Smooth muscle cell (in vitro differentiated cells): ENCODE results near the gene EPHA8. TPM values are rescaled to one million over a fixed set of nuclear protein-coding genes. Genes with fewer than 3 reads are reported as not detected.

Experiments
- DNase-seq: peaks from one replicate; lab custom pipeline; 2025; ENCODE audit not compliant: unreplicated experiment; lab: John Stamatoyannopoulos, UW
- H2AFZ ChIP-seq: fragments of 200-600 bp; sonication (generic); 2 replicates; pipeline ENCODE4 v1.6.0; 2016; ENCODE audit warnings: antibody characterized with exemption, low read depth, mild to moderate bottlenecking
- H3F3A ChIP-seq: fragments of 200-600 bp; sonication (generic); 2 replicates; pipeline ENCODE4 v1.6.0; 2017; ENCODE audit warnings: antibody characterized with exemption, low read depth
- H3K27ac ChIP-seq: fragments of 200-600 bp; sonication (generic); 2 replicates; pipeline ENCODE4 v1.5.1; 2016; ENCODE audit warnings: low read depth, mild to moderate bottlenecking
- H3K27me3 ChIP-seq: fragments of 200-600 bp; sonication (generic); 2 replicates; pipeline ENCODE4 v1.6.1; 2016; ENCODE audit warnings: low read depth, mild to moderate bottlenecking
- H3K36me3 ChIP-seq: fragments of 200-600 bp; sonication (generic); 2 replicates; pipeline ENCODE4 v1.5.1; 2016; ENCODE audit warnings: low read depth
- H3K4me1 ChIP-seq: fragments of 200-600 bp; sonication (generic); 2 replicates; pipeline ENCODE4 v1.5.1; 2016; ENCODE audit warnings: low read depth
- H3K4me2 ChIP-seq: fragments of 200-600 bp; sonication (generic); 2 replicates; pipeline ENCODE4 v1.6.0; 2016; ENCODE audit warnings: mild to moderate bottlenecking
- H3K4me3 ChIP-seq: fragments of 200-600 bp; sonication (generic); 2 replicates; pipeline ENCODE4 v1.5.1; 2016; ENCODE audit warnings: mild to moderate bottlenecking
- H3K79me2 ChIP-seq: fragments of 200-600 bp; sonication (generic); 2 replicates; pipeline ENCODE4 v1.6.0; 2016; ENCODE audit warnings: low read depth, mild to moderate bottlenecking
- H3K9ac ChIP-seq: fragments of 200-600 bp; sonication (generic); 2 replicates; pipeline ENCODE4 v1.6.0; 2016; ENCODE audit warnings: low read depth
- H3K9me3 ChIP-seq: fragments of 200-600 bp; sonication (generic); replicated peaks from 2 replicates; pipeline ENCODE4 v1.5.1; 2016; ENCODE audit warnings: low read depth
- H4K20me1 ChIP-seq: fragments of 200-600 bp; sonication (generic); 2 replicates; pipeline ENCODE4 v1.6.0; 2016; ENCODE audit warnings: low read depth
- WGBS: methylation state at CpG from one replicate; pipeline ENCODE4 v1.1.7; 2016; ENCODE audit warnings: low lambda C conversion rate; 5-methylcytosine and 5-hydroxymethylcytosine counted together
- polyA plus RNA-seq: library from polyadenylated mRNA; unstranded; fragments of >200 nt; fragmentation: Nextera tagmentation; extraction: Ambion mirVana; gene quantifications from 2 replicates; pipeline ENCODE4 v1.2.1, GENCODE V29; 2016
- total RNA-seq: library from RNA; depleted of rRNA; stranded (reverse); fragments of >200 nt; gene quantifications from 2 replicates; pipeline ENCODE4 v1.2.3, GENCODE V29; 2014
- TF ChIP-seq, protein P1 (sequence below): fragments of 200-600 bp; sonication (generic); IDR thresholded peaks from 2 replicates; pipeline ENCODE4 v1.5.1; 2017; ENCODE audit warnings: borderline replicate concordance, mild to moderate bottlenecking, antibody characterized with exemption; ENCODE audit not compliant: insufficient read depth, poor library complexity, severe bottlenecking

EPHA8 gene
- total and polyA plus RNA-seq, 2 experiments from 2014 or later, result not detected

DNA sequence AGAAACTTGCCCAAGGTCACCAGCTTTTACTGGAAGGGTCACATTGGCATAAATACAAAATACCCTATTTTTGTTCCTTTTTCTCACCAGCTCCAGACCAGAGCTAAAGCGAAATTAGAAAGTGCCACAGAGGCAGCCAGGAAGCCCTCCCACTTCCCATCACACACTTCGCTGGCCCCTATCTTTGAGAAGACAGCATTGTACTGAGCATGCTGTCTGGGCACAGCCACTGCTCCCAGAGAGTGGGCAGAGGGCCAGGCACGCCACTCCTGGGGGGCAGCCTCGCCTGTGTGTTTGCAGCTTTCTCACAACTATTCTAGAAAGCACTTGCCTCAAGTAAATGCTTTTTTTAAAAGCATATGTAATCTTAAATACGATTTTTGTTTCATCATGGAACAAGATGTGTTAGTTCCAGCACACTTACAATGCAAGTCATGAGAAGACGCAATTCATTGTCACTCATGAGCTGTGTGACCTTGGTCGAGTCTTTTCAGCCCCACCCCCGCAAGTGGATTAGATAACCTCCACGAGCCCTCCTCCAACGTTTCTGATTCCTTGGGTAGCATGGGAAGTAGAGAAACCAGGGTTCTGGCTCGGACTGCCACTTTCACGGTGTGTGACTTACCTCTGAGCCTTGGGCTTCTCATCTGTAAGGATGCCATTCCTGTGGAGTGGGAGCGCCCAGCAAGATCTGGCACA, 25.7 kb upstream of the EPHA8 start:
- no peaks in the 10 kb centered on the region for H3K36me3 ChIP-seq
- no peak overlapping the region for H3K27ac ChIP-seq
- H3K4me1 ChIP-seq, result no peaks in the 10 kb centered on the region
- no peaks in the 10 kb centered on the region for H3K27me3 ChIP-seq
- no peaks in the 10 kb centered on the region for H3K9me3 ChIP-seq
- no peaks in the 10 kb centered on the region for H4K20me1 ChIP-seq
- H3K79me2 ChIP-seq, result no peaks in the 10 kb centered on the region
- H3K9ac ChIP-seq, result no peak overlapping the region
- TF ChIP-seq, protein P1, sequence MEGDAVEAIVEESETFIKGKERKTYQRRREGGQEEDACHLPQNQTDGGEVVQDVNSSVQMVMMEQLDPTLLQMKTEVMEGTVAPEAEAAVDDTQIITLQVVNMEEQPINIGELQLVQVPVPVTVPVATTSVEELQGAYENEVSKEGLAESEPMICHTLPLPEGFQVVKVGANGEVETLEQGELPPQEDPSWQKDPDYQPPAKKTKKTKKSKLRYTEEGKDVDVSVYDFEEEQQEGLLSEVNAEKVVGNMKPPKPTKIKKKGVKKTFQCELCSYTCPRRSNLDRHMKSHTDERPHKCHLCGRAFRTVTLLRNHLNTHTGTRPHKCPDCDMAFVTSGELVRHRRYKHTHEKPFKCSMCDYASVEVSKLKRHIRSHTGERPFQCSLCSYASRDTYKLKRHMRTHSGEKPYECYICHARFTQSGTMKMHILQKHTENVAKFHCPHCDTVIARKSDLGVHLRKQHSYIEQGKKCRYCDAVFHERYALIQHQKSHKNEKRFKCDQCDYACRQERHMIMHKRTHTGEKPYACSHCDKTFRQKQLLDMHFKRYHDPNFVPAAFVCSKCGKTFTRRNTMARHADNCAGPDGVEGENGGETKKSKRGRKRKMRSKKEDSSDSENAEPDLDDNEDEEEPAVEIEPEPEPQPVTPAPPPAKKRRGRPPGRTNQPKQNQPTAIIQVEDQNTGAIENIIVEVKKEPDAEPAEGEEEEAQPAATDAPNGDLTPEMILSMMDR, result no peak
- DNase-seq, result no peak
- H3K4me2 ChIP-seq, result no peak overlapping the region
- 92% methylated on average over 13 of the region's 13 CpGs for WGBS
- no peaks in the 10 kb centered on the region for H3F3A ChIP-seq
- H2AFZ ChIP-seq, result no peak overlapping the region
- H3K4me3 ChIP-seq, result no peak overlapping the region

DNA sequence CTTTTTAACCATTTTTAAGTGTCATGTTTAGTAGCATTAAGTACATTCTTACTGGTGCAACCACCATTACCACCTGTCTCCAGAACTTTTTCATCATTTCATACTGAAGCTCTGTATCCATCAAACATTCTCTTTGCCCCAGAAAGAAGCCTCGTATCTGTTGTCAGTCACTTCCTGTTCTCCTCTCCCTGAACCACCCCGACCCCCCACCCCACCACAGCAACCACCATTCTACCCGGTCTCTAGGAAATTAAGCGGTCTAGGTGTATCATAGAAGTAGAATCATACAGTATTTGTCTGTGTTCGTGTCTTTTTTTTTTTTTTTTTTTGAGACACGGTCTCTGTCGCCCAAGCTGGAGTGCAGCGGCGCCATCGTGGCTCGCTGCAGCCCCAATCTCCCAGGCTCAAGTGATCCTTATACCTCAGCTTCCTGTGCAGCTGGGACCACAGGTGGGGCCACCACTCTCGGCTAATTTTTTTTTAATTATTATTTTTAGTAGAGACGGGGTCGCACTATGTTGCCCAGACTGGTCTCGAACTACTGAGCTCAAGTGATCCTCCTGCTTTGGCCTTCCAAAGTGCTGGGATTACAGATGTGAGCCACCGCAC, 23.7 kb upstream of the EPHA8 start:
- Histone ChIP-seq H3K79me2 (no peaks in the 10 kb centered on the region), H3F3A (no peaks in the 10 kb centered on the region), H4K20me1 (no peaks in the 10 kb centered on the region), H3K9me3 (no peaks in the 10 kb centered on the region), H3K27me3 (no peaks in the 10 kb centered on the region), H3K27ac (no peak overlapping the region), H3K36me3 (no peaks in the 10 kb centered on the region), H3K4me2 (no peak overlapping the region), H3K9ac (no peak overlapping the region), H3K4me3 (no peak overlapping the region), H2AFZ (no peak overlapping the region), H3K4me1 (no peaks in the 10 kb centered on the region)
- DNase-seq, result no peak
- TF ChIP-seq, protein P1, result no peak
- 95% methylated on average over 16 of the region's 16 CpGs for WGBS

DNA sequence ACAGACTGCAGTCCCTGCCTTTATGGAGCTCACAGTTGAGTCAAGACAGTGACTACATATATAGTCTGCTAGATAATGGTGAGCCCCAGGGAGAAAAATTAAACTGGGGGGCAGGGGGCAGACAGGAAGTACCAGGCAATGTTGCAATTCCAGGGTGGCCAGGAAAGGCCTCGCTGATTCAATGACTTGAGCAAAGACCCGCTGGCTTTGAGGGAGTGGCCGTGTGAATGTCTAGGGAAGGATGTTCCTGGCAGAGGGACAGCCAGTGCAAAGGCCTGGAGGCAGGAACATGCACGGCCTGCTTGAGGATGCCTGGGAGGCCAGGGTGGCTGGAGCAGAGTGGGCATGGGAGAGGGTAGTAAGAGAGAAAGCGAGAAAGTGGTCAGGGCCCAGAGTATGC, 23.0 kb upstream of the EPHA8 start:
- Histone ChIP-seq H3K79me2 (no peaks in the 10 kb centered on the region), H3K36me3 (no peaks in the 10 kb centered on the region), H3F3A (no peaks in the 10 kb centered on the region), H3K4me3 (no peak overlapping the region), H3K9ac (no peak overlapping the region), H3K27ac (no peak overlapping the region), H3K4me1 (no peaks in the 10 kb centered on the region), H3K27me3 (peaks cover 7% of the 10 kb centered on the region), H4K20me1 (no peaks in the 10 kb centered on the region), H2AFZ (no peak overlapping the region), H3K9me3 (no peaks in the 10 kb centered on the region), H3K4me2 (no peak overlapping the region)
- TF ChIP-seq, protein P1, result no peak
- WGBS, result 92% methylated on average over 5 of the region's 5 CpGs
- DNase-seq, result no peak

DNA sequence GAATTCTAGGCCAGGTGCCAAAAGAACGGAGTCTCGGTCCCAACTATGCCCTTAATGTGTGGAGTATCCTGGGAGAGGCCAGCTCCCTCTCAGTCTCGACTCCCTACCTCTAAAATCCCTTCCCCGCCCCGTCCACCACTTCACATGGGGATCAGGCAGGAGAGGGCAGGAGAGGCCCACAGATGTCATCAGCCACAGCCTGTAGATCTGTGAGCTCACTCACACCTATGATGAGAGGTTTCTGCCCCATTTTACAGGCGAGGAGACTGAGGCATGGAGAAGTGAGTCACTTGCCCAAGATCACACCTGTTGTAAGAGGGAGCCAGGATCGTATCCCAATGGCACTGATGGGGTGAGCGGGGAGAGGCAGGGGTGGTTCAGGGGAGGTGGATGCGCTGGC, 20.4 kb upstream of the EPHA8 start:
- Histone ChIP-seq H3K4me2 (no peak overlapping the region), H3K36me3 (no peaks in the 10 kb centered on the region), H3K27me3 (peaks cover 33% of the 10 kb centered on the region), H3K9me3 (no peaks in the 10 kb centered on the region), H3K4me1 (no peaks in the 10 kb centered on the region), H3K27ac (no peak overlapping the region), H3K79me2 (no peaks in the 10 kb centered on the region), H3K9ac (no peak overlapping the region), H2AFZ (no peak overlapping the region), H3F3A (no peaks in the 10 kb centered on the region), H4K20me1 (no peaks in the 10 kb centered on the region), H3K4me3 (no peak overlapping the region)
- WGBS, result 89% methylated on average over 8 of the region's 9 CpGs
- no peak for DNase-seq
- TF ChIP-seq, protein P1, result no peak
